Measurements from ENCODE around the gene CFP. TPM values are rescaled to one million over a fixed set of nuclear protein-coding genes. Genes with fewer than 3 reads are reported as not detected.

Gene CFP
- total RNA-seq, 4 donors from 2014 or later, result 6.8 to 16.1 (median 9.9) TPM

DNA sequence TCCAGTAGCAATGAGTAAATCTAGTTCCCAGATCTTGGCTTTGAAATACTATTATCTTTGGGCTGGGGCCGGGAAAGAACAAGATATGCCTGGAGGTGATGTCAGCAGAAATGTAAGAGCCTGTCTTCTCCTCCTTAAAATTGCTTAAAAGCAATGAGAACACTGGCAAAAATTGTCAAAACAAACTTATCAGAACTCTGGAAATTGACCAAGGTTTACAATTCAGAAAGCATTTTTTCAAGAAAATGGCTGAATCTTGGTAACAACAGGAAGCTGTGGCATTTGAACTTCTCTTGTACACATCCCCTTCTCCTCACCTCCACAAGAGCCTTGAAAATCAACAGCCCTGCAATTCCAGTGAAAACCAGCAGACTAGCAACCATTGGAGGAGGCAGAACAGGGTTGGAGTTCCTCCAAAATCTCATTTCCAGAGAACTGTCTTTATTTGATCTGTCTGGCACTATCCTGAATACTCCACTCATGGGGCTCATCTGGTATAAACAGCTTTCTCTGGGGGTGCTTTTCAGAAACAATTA lies 33.9 kb downstream of the CFP start:
- intact Hi-C loops (cut with DNase I), result no loop called here
- Histone ChIP-seq H3K9me3 (peaks cover 0 to 34% (median 0%) of the 10 kb centered on the region in 4 donors), H3K27ac (replicated peaks in 1 of 4) (no peak overlapping the region), H3K4me3 (no peak overlapping the region), H3K27me3 (no peaks in the 10 kb centered on the region), H3K4me1 (no peaks in the 10 kb centered on the region), H3K36me3 (no peaks in the 10 kb centered on the region)
- DNase-seq (ENCODE audit: extremely low spot score), result no peak
- TF ChIP-seq POLR2A (IDR thresholded peaks at IDR 0.05; ENCODE audit: low read depth) (no peak), POLR2AphosphoS5 (IDR thresholded peaks at IDR 0.05) (no peak), EP300 (IDR thresholded peaks at IDR 0.05) (no peak)
- TF ChIP-seq, protein P1, sequence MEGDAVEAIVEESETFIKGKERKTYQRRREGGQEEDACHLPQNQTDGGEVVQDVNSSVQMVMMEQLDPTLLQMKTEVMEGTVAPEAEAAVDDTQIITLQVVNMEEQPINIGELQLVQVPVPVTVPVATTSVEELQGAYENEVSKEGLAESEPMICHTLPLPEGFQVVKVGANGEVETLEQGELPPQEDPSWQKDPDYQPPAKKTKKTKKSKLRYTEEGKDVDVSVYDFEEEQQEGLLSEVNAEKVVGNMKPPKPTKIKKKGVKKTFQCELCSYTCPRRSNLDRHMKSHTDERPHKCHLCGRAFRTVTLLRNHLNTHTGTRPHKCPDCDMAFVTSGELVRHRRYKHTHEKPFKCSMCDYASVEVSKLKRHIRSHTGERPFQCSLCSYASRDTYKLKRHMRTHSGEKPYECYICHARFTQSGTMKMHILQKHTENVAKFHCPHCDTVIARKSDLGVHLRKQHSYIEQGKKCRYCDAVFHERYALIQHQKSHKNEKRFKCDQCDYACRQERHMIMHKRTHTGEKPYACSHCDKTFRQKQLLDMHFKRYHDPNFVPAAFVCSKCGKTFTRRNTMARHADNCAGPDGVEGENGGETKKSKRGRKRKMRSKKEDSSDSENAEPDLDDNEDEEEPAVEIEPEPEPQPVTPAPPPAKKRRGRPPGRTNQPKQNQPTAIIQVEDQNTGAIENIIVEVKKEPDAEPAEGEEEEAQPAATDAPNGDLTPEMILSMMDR (IDR thresholded peaks at IDR 0.05), result no peak
- 42% methylated on average over 1 of the region's 1 CpG for WGBS

DNA sequence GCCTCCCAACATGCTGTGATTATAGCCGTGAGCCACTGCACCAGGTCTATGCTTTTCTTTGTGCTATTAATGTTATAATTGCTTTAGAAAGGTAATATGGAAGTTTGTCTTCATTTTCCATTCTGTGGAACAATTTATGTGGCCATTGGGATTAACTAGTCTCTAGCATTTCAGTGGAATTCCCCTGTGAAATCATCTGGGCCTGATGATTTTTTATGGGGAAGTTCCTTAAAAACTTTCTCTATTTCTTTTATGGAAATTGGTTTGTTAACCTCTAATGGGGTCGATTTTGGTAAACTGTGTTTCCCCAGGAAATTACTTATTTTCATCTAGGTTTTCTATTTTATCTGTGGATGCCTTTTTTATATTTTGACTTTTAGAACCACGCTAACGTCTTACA lies 36.2 kb downstream of the CFP start:
- Histone ChIP-seq H3K27ac (replicated peaks in 1 of 4) (no peak overlapping the region), H3K4me3 (no peak overlapping the region), H3K4me1 (no peaks in the 10 kb centered on the region), H3K27me3 (no peaks in the 10 kb centered on the region), H3K9me3 (peaks cover 0 to 21% (median 0%) of the 10 kb centered on the region in 4 donors), H3K36me3 (no peaks in the 10 kb centered on the region)
- intact Hi-C loops (cut with DNase I), result no loop called here
- no peak for DNase-seq (ENCODE audit: extremely low spot score)
- TF ChIP-seq EP300 (IDR thresholded peaks at IDR 0.05) (no peak), POLR2AphosphoS5 (IDR thresholded peaks at IDR 0.05) (no peak), POLR2A (IDR thresholded peaks at IDR 0.05; ENCODE audit: low read depth) (no peak)
- TF ChIP-seq, protein P1 (IDR thresholded peaks at IDR 0.05), result no peak
- 74% methylated on average over 4 of the region's 4 CpGs for WGBS

DNA sequence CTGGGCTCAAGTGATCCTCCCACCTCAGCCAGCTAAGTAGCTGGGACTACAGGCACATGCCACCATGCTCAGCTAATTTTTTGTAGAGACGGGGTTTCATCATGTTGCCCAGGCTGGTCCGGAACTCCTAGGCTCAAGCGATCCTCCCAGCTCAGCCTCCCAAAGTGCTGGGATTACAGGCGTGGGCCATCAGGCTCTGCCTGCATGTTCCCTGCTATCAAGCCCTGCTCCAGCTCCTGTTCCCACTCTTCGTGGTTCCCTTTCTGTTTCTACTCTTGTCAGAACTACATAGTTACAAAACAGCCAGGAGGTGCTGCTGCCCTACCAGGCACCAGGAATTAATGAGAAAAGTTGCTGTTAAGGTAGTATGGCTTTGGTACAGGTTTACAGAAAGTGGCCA lies 38.7 kb downstream of the CFP start:
- WGBS, result 65% methylated on average over 3 of the region's 5 CpGs
- intact Hi-C loops (cut with DNase I), result no loop called here

DNA sequence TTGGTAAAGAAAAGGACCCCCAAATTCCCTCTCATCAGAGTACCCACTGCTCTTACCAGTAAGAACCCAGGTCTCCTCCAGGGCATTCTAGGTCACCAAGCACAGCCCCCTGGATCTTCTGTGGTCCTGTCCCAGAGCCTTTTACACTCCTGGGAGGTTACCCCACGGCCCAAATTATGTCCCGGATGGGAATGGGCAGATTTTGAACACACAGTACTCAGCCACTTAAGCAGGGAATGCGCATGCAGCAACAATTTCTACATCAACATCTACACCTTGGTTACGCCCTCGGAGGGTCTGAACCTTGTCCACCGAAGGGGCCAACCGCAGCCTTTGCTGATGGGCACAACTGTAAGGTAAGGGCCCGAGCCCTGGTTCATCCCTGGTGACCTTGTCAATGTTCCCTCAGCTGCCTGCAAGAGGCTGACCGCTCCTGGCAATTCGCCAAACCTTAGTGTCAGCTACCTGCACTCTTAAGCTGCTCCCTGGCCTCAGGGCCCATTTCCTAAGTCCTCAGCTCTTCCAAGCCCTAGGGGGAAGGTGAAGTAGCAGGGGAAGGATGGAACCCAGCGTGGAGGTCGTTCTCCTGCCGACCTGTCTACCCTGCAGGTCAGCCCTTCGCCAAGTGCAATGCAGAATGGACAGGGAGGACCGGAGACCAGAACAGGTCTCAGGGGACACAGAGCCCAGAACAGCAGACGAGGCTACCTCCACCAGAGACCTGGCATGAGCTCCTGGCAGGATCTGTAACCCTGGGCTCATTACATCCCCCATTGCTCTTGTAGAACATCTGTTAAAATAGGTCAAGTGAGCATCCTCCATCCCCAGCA lies 41.6 kb downstream of the CFP start:
- H3K4me3 ChIP-seq, result no peak overlapping the region
- no peaks in the 10 kb centered on the region for H3K27me3 ChIP-seq
- DNase-seq (ENCODE audit: extremely low spot score), result no peak
- WGBS, result 82% methylated on average over 14 of the region's 16 CpGs
- H3K36me3 ChIP-seq, result peaks cover 0 to 16% (median 7%) of the 10 kb centered on the region in 4 donors
- no peak for TF ChIP-seq POLR2AphosphoS5 (IDR thresholded peaks at IDR 0.05)
- TF ChIP-seq, protein P1 (IDR thresholded peaks at IDR 0.05), result no peak
- no peak for TF ChIP-seq EP300 (IDR thresholded peaks at IDR 0.05)
- no peak for TF ChIP-seq POLR2A (IDR thresholded peaks at IDR 0.05; ENCODE audit: low read depth)
- H3K4me1 ChIP-seq, result peaks cover 0 to 10% (median 5%) of the 10 kb centered on the region in 4 donors
- no peaks in the 10 kb centered on the region for H3K9me3 ChIP-seq
- H3K27ac ChIP-seq (replicated peaks in 1 of 4), result no peak overlapping the region
- intact Hi-C loops (cut with DNase I), result no loop called here

More for the DNA sequence above, 38.7 kb downstream of the CFP start:
- TF ChIP-seq EP300 (IDR thresholded peaks at IDR 0.05) (no peak), POLR2A (IDR thresholded peaks at IDR 0.05; ENCODE audit: low read depth) (no peak), POLR2AphosphoS5 (IDR thresholded peaks at IDR 0.05) (no peak)
- TF ChIP-seq, protein P1 (IDR thresholded peaks at IDR 0.05), result no peak
- no peaks in the 10 kb centered on the region for H3K4me1 ChIP-seq
- no peak for DNase-seq (ENCODE audit: extremely low spot score)
- H3K27ac ChIP-seq (replicated peaks in 1 of 4), result no peak overlapping the region
- no peaks in the 10 kb centered on the region for H3K27me3 ChIP-seq
- H3K9me3 ChIP-seq, result peaks cover 0 to 2% (median 0%) of the 10 kb centered on the region in 4 donors
- no peak overlapping the region for H3K4me3 ChIP-seq
- peaks cover 0 to 7% (median 3%) of the 10 kb centered on the region in 4 donors for H3K36me3 ChIP-seq

Measured in esophagus muscularis mucosa (tissue), 4 donors.